ENCODE data around the gene ZNF507.

DNA sequence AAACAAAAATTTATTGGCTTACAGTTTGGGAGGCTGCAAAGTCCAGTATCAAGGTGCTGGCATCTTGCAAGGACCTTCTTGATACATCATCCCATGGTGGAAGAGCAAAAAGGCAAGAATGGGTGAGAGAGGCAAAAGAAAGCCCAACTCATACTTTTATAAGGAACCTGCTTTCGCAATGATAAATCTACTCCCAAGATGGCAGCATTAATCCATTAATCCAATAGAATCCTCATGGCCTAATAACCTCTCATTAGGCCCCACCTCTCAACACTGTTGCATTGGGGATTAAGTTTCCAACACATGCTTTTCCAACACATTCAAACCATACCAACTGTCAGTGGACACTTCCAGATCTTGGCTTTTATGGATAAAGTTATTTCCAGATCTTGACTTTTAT, 48.7 kb upstream of the ZNF507 start:
- TF ChIP-seq, protein P1, sequence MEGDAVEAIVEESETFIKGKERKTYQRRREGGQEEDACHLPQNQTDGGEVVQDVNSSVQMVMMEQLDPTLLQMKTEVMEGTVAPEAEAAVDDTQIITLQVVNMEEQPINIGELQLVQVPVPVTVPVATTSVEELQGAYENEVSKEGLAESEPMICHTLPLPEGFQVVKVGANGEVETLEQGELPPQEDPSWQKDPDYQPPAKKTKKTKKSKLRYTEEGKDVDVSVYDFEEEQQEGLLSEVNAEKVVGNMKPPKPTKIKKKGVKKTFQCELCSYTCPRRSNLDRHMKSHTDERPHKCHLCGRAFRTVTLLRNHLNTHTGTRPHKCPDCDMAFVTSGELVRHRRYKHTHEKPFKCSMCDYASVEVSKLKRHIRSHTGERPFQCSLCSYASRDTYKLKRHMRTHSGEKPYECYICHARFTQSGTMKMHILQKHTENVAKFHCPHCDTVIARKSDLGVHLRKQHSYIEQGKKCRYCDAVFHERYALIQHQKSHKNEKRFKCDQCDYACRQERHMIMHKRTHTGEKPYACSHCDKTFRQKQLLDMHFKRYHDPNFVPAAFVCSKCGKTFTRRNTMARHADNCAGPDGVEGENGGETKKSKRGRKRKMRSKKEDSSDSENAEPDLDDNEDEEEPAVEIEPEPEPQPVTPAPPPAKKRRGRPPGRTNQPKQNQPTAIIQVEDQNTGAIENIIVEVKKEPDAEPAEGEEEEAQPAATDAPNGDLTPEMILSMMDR (IDR thresholded peaks at IDR 0.05) = no peak
- TF ChIP-seq POLR2AphosphoS5 (IDR thresholded peaks at IDR 0.05) (no peak), POLR2A (IDR thresholded peaks at IDR 0.05; ENCODE audit: low read depth) (no peak)

Measured in esophagus muscularis mucosa (tissue), 3 donors.